ENCODE measurements around the gene SHISAL1. TPM values are rescaled to one million over a fixed set of nuclear protein-coding genes. Genes with fewer than 3 reads are reported as not detected.
A peak's percentile ranks its signal among the peaks of the same experiment; 100 is the strongest.

The SHISAL1 gene
- total and polyA plus RNA-seq, 11 donors, result 0.32 to 1.5 (median 0.85) TPM

GRCh38 chr22:44202261-44202789 lies 110.4 kb downstream of the SHISAL1 start:
- DNase-seq, result no peak
- Histone ChIP-seq H3K9me3 (no peaks in the 10 kb centered on the region), H3K4me3 (no peak overlapping the region), H3K4me1 (peaks cover 0 to 13% (median 0%) of the 10 kb centered on the region in 12 donors), H3K27me3 (peaks cover 0 to 7% (median 0%) of the 10 kb centered on the region in 9 donors), H3K27ac (no peak overlapping the region), H3K36me3 (peaks cover 0 to 27% (median 0%) of the 10 kb centered on the region in 9 donors)
- TF ChIP-seq POLR2A (IDR thresholded peaks at IDR 0.05) (no peak), CTCF (IDR thresholded peaks at IDR 0.05) (no peak)
- no peak for ATAC-seq
- intact Hi-C loops (cut with DNase I), result no loop called here
- 68 to 77% (median 75%) methylated on average over 11 of the region's 11 CpGs for WGBS, 4 donors

- Histone ChIP-seq H3K4me3 (no peak overlapping the region), H3K4me1 (peaks cover 0 to 13% (median 0%) of the 10 kb centered on the region in 12 donors), H3K36me3 (peaks cover 0 to 29% (median 0%) of the 10 kb centered on the region in 9 donors), H3K27me3 (peaks cover 0 to 14% (median 0%) of the 10 kb centered on the region in 9 donors), H3K27ac (no peak overlapping the region), H3K9me3 (no peaks in the 10 kb centered on the region)
- TF ChIP-seq POLR2A (IDR thresholded peaks at IDR 0.05), result no peak
- TF ChIP-seq CTCF (IDR thresholded peaks at IDR 0.05), result no peak
- intact Hi-C loops (cut with DNase I), result no loop called here
- peak in 3 of 5 donors; percentile 50 to 61 (median 51) for DNase-seq
- peak; percentile 29 to 79 (median 58) for ATAC-seq
- WGBS, 4 donors, result 51 to 69% (median 58%) methylated on average over 9 to 12 of the region's 12 CpGs
Measured at GRCh38 chr22:44201665-44202064, 111.1 kb downstream of the SHISAL1 start.

- TF ChIP-seq CTCF (IDR thresholded peaks at IDR 0.05) (no peak), POLR2A (IDR thresholded peaks at IDR 0.05) (no peak)
Measured at GRCh38 chr22:44200855-44201550, 111.7 kb downstream of the SHISAL1 start.

GRCh38 chr22:44200451-44200850 lies 112.3 kb downstream of the SHISAL1 start:
- ATAC-seq (no peak), DNase-seq (no peak)
- intact Hi-C loops (cut with DNase I), result no loop called here
- Histone ChIP-seq H3K4me3 (no peak overlapping the region), H3K27me3 (peaks cover 0 to 24% (median 0%) of the 10 kb centered on the region in 9 donors), H3K4me1 (peaks cover 0 to 13% (median 0%) of the 10 kb centered on the region in 12 donors), H3K27ac (no peak overlapping the region), H3K36me3 (peaks cover 0 to 42% (median 0%) of the 10 kb centered on the region in 9 donors), H3K9me3 (no peaks in the 10 kb centered on the region)
- no peak for TF ChIP-seq POLR2A (IDR thresholded peaks at IDR 0.05)
- TF ChIP-seq CTCF (IDR thresholded peaks at IDR 0.05), result no peak
- 68 to 72% (median 70%) methylated on average over 6 of the region's 6 CpGs for WGBS, 4 donors

More at GRCh38 chr22:44200855-44201550, 111.7 kb downstream of the SHISAL1 start:
- peaks cover 0 to 36% (median 0%) of the 10 kb centered on the region in 9 donors for H3K36me3 ChIP-seq
- peaks cover 0 to 13% (median 0%) of the 10 kb centered on the region in 12 donors for H3K4me1 ChIP-seq
- intact Hi-C loops (cut with DNase I), result no loop called here
- peaks cover 0 to 18% (median 0%) of the 10 kb centered on the region in 9 donors for H3K27me3 ChIP-seq
- ATAC-seq, result peak in 1 of 4 donors; percentile 29
- WGBS, 4 donors, result 69 to 76% (median 73%) methylated on average over 15 to 17 of the region's 17 CpGs
- H3K9me3 ChIP-seq, result no peaks in the 10 kb centered on the region
- H3K4me3 ChIP-seq, result no peak overlapping the region
- no peak overlapping the region for H3K27ac ChIP-seq
- no peak for DNase-seq
